Measurements from ENCODE around the gene FLACC1.

FLACC1 gene

DNA sequence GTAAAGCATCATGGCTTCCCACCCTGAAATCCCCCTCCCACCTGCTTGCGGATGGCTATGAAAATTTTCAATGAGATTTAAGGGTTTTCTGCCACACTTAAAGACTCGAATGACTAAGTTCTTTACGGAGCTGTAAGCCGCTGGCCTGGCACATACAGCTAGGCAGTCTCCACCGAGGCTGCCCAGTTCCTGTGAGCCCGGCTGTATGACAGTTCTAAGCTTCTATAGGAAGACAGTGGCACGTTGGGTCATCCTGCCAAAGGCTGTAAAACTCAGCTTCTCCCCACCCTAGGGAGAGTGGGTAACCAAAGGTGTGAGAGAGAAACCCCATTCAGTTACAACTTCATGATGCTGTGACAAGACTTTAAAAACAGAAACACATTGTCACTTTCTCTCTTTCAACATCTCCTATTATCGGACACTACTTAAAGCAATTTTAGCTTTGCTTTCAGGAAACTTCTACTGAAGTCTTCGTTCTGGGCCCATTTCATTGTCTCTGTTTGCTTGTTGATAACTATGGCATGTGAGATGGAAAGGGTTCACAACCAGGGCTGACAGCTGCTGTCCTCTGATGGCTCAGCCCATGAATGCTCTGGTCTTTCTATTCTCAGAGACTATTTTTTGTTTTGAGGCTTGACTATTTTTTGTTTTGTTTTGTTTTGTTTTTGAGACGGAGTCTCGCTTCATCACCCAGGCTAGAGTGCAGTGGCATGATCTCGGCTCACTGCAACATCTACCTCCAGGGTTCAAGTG, 89.7 kb downstream of the FLACC1 start:
- Histone ChIP-seq H3K27me3 (ENCODE audit: insufficient read depth, poor library complexity, severe bottlenecking) (no peaks in the 10 kb centered on the region), H3K36me3 (ENCODE audit: low read depth) (peaks cover 13% of the 10 kb centered on the region), H3K27ac (ENCODE audit: poor library complexity, severe bottlenecking) (no peak overlapping the region), H3K4me1 (ENCODE audit: insufficient read depth, poor library complexity, severe bottlenecking) (no peaks in the 10 kb centered on the region), H3K9me3 (ENCODE audit: severe bottlenecking) (no peaks in the 10 kb centered on the region), H3K4me3 (ENCODE audit: severe bottlenecking) (no peak overlapping the region)
- ATAC-seq (ENCODE audit: low read depth): no peak
- TF ChIP-seq, protein P1, sequence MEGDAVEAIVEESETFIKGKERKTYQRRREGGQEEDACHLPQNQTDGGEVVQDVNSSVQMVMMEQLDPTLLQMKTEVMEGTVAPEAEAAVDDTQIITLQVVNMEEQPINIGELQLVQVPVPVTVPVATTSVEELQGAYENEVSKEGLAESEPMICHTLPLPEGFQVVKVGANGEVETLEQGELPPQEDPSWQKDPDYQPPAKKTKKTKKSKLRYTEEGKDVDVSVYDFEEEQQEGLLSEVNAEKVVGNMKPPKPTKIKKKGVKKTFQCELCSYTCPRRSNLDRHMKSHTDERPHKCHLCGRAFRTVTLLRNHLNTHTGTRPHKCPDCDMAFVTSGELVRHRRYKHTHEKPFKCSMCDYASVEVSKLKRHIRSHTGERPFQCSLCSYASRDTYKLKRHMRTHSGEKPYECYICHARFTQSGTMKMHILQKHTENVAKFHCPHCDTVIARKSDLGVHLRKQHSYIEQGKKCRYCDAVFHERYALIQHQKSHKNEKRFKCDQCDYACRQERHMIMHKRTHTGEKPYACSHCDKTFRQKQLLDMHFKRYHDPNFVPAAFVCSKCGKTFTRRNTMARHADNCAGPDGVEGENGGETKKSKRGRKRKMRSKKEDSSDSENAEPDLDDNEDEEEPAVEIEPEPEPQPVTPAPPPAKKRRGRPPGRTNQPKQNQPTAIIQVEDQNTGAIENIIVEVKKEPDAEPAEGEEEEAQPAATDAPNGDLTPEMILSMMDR (IDR thresholded peaks at IDR 0.05; ENCODE audit: poor library complexity, severe bottlenecking): no peak
- no peak for DNase-seq (ENCODE audit: low spot score)

DNA sequence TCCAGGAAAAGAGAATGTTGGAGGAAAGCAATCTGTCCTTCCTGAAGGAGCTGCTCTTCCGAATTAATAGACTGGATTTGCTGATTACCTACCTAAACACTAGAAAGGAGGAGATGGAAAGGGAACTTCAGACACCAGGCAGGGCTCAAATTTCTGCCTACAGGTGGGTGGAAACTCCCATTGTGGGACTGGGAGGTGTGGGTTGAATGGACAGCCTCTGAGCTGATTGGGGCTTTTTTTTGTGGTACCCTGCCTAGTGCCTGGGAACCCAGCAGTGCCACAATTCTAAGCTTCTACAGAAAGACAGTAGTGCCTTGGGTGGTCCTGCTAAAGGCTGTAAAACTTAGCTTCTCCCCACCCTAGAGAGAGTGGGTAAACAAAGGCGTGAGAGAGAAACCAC, 90.5 kb downstream of the FLACC1 start:
- Histone ChIP-seq H3K27me3 (ENCODE audit: insufficient read depth, poor library complexity, severe bottlenecking) (no peaks in the 10 kb centered on the region), H3K9me3 (ENCODE audit: severe bottlenecking) (no peaks in the 10 kb centered on the region), H3K36me3 (ENCODE audit: low read depth) (peaks cover 11% of the 10 kb centered on the region), H3K4me3 (ENCODE audit: severe bottlenecking) (no peak overlapping the region), H3K4me1 (ENCODE audit: insufficient read depth, poor library complexity, severe bottlenecking) (peaks cover 4% of the 10 kb centered on the region), H3K27ac (ENCODE audit: poor library complexity, severe bottlenecking) (no peak overlapping the region)
- DNase-seq (ENCODE audit: low spot score) (no peak), ATAC-seq (ENCODE audit: low read depth) (no peak)
- TF ChIP-seq, protein P1 (IDR thresholded peaks at IDR 0.05; ENCODE audit: poor library complexity, severe bottlenecking): no peak

DNA sequence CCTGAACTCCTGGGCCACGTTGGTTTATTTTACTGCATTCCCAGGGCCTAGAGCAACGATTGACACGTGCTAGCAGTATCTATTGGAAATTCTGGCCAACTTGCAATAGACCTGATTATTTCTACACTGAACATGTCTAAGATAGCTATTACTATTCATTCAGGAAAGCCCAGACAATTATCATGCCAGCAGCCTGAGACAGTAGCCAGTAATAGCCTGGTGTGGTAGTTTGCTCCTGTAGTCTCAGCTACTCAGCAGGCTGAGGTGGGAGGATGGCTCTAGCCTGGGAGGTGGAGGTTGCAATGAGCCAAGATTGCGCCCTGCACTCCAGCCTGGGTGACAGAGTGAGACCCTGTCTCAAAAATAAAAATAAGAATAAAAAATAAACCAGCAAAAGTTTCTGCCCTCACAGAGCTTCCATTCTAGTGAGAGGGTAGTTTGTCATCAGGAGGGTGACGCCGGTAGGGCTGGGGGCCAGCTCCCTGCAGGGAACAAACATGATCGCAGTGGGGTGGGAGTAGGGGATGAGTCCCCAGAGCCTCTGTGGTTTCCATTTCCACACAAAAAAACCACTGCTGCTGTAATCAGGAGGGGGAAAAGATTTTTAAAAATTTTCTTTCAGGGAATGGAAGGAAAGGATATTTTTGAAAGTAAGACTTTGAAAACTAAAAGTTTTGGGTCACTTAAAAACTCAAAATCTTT, 92.5 kb downstream of the FLACC1 start:
- H3K4me3 ChIP-seq (ENCODE audit: severe bottlenecking): no peak overlapping the region
- no peak overlapping the region for H3K27ac ChIP-seq (ENCODE audit: poor library complexity, severe bottlenecking)
- no peak for ATAC-seq (ENCODE audit: low read depth)

DNA sequence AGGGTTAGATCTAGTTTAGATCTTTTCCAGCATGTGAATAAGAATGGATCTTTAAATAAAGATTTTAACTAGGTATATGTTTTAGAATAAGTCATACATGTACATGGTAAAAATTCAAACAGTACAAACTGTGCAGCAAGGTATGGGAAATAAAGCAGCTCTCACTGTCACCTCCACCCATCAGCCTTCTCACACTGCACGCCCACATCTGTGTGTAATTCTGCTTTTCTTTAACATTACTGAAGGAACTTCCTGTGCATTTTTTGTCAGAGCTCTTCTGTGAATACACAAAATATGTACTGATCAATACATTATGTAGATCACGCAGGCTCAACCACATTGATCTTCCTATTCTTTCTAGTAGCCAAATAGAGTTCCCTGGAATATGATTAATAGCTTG, 93.4 kb downstream of the FLACC1 start:
- DNase-seq (ENCODE audit: low spot score): no peak
- H3K4me3 ChIP-seq (ENCODE audit: severe bottlenecking): no peak overlapping the region
- TF ChIP-seq, protein P1 (IDR thresholded peaks at IDR 0.05; ENCODE audit: poor library complexity, severe bottlenecking): no peak
- no peak for ATAC-seq (ENCODE audit: low read depth)
- no peaks in the 10 kb centered on the region; the same call in 1 of the 2 replicates for H3K36me3 ChIP-seq (ENCODE audit: low read depth)
- H3K4me1 ChIP-seq (ENCODE audit: insufficient read depth, poor library complexity, severe bottlenecking): peaks cover 29% of the 10 kb centered on the region
- no peaks in the 10 kb centered on the region for H3K9me3 ChIP-seq (ENCODE audit: severe bottlenecking)
- H3K27ac ChIP-seq (ENCODE audit: poor library complexity, severe bottlenecking): no peak overlapping the region
- no peaks in the 10 kb centered on the region for H3K27me3 ChIP-seq (ENCODE audit: insufficient read depth, poor library complexity, severe bottlenecking)

More for the DNA sequence above, 92.5 kb downstream of the FLACC1 start:
- DNase-seq (ENCODE audit: low spot score): no peak
- TF ChIP-seq, protein P1 (IDR thresholded peaks at IDR 0.05; ENCODE audit: poor library complexity, severe bottlenecking): no peak
- H3K9me3 ChIP-seq (ENCODE audit: severe bottlenecking): no peaks in the 10 kb centered on the region
- peaks cover 6% of the 10 kb centered on the region for H3K36me3 ChIP-seq (ENCODE audit: low read depth)
- peaks cover 21% of the 10 kb centered on the region for H3K4me1 ChIP-seq (ENCODE audit: insufficient read depth, poor library complexity, severe bottlenecking)
- H3K27me3 ChIP-seq (ENCODE audit: insufficient read depth, poor library complexity, severe bottlenecking): no peaks in the 10 kb centered on the region

Data from RWPE2 (cell line).